Nephron (organoid): ENCODE measurements around the gene CSTB.
A peak's percentile ranks its signal among the peaks of the same experiment; 100 is the strongest.

Source experiments
- H3K27ac Mint-ChIP-seq, 3 experiments: 2 replicates each; pipeline ENCODE4 v1.8.0; 2020; ENCODE audit warnings: mixed read lengths in 3 of 3, mild to moderate bottlenecking in 2 of 3, moderate library complexity in 1 of 3
- H3K27me3 Mint-ChIP-seq: 2 replicates; pipeline ENCODE4 v1.8.0; 2021; ENCODE audit warnings: low read depth, mild to moderate bottlenecking, moderate library complexity, mixed read lengths
- H3K36me3 Mint-ChIP-seq: 2 replicates; pipeline ENCODE4 v1.8.0; 2020; ENCODE audit warnings: low read depth, mixed read lengths
- H3K4me1 Mint-ChIP-seq: 2 replicates; pipeline ENCODE4 v1.8.0; 2020; ENCODE audit warnings: mixed read lengths
- H3K4me3 Mint-ChIP-seq, 3 experiments: 2 replicates each; pipeline ENCODE4 v1.8.0; 2020; ENCODE audit warnings: mild to moderate bottlenecking in 3 of 3, mixed read lengths in 3 of 3, moderate library complexity in 2 of 3
- H3K9me3 Mint-ChIP-seq: 2 replicates; pipeline ENCODE4 v1.8.0; 2020; ENCODE audit warnings: mixed read lengths
- TF ChIP-seq, protein P1 (sequence below), 3 experiments: fragments of 200-600 bp; sonication (generic); IDR thresholded peaks; one replicate each; pipeline ENCODE4 v1.5.0; 2021; ENCODE audit warnings: antibody characterized with exemption in 3 of 3; ENCODE audit not compliant: unreplicated experiment in 3 of 3

CSTB gene

GRCh38 chr21:43770066-43770655 is 5.9 kb downstream of the CSTB start:
- Mint-ChIP-seq H3K27me3 (no peaks in the 10 kb centered on the region), H3K36me3 (peaks cover 22% of the 10 kb centered on the region), H3K4me3 (no peak overlapping the region), H3K27ac (no peak overlapping the region), H3K4me1 (peaks cover 18% of the 10 kb centered on the region), H3K9me3 (no peaks in the 10 kb centered on the region)
- TF ChIP-seq, protein P1, sequence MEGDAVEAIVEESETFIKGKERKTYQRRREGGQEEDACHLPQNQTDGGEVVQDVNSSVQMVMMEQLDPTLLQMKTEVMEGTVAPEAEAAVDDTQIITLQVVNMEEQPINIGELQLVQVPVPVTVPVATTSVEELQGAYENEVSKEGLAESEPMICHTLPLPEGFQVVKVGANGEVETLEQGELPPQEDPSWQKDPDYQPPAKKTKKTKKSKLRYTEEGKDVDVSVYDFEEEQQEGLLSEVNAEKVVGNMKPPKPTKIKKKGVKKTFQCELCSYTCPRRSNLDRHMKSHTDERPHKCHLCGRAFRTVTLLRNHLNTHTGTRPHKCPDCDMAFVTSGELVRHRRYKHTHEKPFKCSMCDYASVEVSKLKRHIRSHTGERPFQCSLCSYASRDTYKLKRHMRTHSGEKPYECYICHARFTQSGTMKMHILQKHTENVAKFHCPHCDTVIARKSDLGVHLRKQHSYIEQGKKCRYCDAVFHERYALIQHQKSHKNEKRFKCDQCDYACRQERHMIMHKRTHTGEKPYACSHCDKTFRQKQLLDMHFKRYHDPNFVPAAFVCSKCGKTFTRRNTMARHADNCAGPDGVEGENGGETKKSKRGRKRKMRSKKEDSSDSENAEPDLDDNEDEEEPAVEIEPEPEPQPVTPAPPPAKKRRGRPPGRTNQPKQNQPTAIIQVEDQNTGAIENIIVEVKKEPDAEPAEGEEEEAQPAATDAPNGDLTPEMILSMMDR (IDR thresholded peaks at IDR 0.05; ENCODE audit: unreplicated experiment in 3 of 3), result no peak

DNA sequence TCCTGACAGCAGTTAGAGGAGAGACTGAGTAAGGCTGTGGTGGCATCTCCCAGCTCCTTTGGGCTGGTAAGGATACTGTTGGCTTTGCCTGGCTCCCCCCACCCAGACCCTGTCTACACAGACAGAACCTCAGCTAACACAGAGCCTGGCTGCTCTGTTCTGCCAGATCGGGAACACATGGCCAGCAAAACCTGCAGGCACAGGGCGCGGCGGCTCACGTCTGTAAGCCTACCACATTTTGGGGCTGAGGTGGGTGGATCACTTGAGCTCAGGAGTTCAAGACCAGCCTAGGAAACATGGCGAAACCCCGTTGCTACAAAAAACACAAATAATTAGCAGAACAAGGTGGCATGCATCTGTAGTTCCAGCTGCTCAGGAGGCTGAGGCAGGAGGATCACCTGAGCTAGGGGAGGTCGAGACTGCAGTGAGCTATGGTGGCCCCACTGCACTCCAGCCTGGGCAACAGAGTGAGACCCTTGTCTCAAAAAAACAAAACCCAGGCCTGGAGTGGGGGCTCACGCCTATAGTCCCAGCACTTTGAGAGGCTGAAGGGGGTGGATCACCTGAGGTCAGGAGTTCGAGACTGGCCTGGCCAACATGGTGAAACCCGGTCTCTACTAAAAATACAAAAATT is 6.7 kb downstream of the CSTB start:
- Mint-ChIP-seq H3K9me3 (no peaks in the 10 kb centered on the region), H3K27me3 (no peaks in the 10 kb centered on the region), H3K36me3 (peaks cover 18% of the 10 kb centered on the region), H3K4me3 (no peak overlapping the region), H3K4me1 (peaks cover 18% of the 10 kb centered on the region), H3K27ac (peak overlapping the region in 1 of 3 experiments; percentile 4)
- TF ChIP-seq, protein P1 (IDR thresholded peaks at IDR 0.05; ENCODE audit: unreplicated experiment in 3 of 3), result no peak

- H3K4me3 Mint-ChIP-seq, result no peak overlapping the region
- H3K27ac Mint-ChIP-seq, result peak overlapping the region; percentile 1 to 64 (median 4)
- TF ChIP-seq, protein P1 (IDR thresholded peaks at IDR 0.05; ENCODE audit: unreplicated experiment in 3 of 3), result no peak
- no peaks in the 10 kb centered on the region for H3K9me3 Mint-ChIP-seq
- peaks cover 13% of the 10 kb centered on the region for H3K36me3 Mint-ChIP-seq
- H3K27me3 Mint-ChIP-seq, result no peaks in the 10 kb centered on the region
- peaks cover 13% of the 10 kb centered on the region for H3K4me1 Mint-ChIP-seq
Measured at GRCh38 chr21:43768868-43769167, 7.3 kb downstream of the CSTB start.

DNA sequence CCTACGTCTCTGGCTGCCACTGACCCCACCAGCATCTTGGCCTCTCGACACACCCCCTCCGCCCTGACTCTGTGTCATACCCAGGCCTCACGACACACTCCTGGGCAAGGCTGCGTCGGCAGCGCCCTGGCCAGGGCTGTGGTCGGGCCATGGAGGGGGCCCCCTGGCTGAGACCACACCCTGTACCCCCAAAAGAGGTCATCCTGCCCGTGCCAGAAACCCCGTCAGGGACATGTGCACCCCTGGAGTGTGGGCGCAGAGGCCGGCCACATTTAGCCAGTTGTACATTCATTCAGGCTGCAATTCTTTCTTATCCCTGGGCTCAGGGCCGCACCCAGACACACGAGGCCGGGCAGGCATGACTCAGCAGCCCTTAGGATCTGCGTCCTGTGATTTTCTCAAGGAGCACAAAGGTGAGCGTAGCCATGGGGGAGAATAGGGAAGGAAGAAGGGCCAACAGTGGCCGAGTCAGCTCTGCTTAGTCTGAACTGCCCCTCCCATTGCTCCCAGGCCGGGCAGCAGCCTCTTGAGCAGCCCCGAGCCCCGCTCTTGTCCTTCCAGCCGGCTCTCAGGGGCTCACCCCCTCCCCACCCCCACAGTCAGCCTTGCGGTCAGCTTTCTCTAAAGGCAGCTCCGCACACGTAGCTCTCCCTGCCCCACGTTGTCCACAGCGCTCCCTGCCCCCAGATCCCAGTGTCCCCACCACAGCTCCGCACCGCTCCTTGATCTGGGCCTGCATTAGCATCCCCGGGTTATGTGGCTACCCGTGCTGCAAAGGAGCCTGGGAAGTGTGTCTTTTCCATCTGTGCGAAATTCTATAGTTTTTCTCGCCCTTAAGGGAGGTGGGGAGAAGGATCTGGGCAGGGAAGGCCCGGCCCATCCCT is 7.9 kb downstream of the CSTB start:
- TF ChIP-seq, protein P1 (IDR thresholded peaks at IDR 0.05; ENCODE audit: unreplicated experiment in 3 of 3), result no peak
- H3K9me3 Mint-ChIP-seq, result no peaks in the 10 kb centered on the region

GRCh38 chr21:43767498-43767983 is 8.6 kb downstream of the CSTB start:
- Mint-ChIP-seq H3K27ac (peak overlapping the region in 1 of 3 experiments; percentile 79), H3K4me3 (no peak overlapping the region), H3K4me1 (peaks cover 12% of the 10 kb centered on the region), H3K9me3 (no peaks in the 10 kb centered on the region), H3K36me3 (peaks cover 9% of the 10 kb centered on the region), H3K27me3 (no peaks in the 10 kb centered on the region)
- TF ChIP-seq, protein P1 (IDR thresholded peaks at IDR 0.05; ENCODE audit: unreplicated experiment in 3 of 3), result no peak

More for the DNA sequence above, 7.9 kb downstream of the CSTB start:
- Mint-ChIP-seq H3K4me3 (no peak overlapping the region), H3K36me3 (peaks cover 9% of the 10 kb centered on the region), H3K27me3 (no peaks in the 10 kb centered on the region), H3K4me1 (peaks cover 12% of the 10 kb centered on the region), H3K27ac (peak overlapping the region; percentile 4 to 64 (median 56))
